T-helper 1 cell treated with Interleukin-12 subunit alpha and Interleukin-12 subunit beta and Interleukin-4 antibody, amounts not matched to agents 30 ng/mL and 1 ng/mL, for 36 hours (primary cell): ENCODE results near the gene ANKRD60. TPM values are rescaled to one million over a fixed set of nuclear protein-coding genes. Genes with fewer than 3 reads are reported as not detected.

ENCODE experiments used
- intact Hi-C: fragments of 100-400 bp; cut with micrococcal nuclease; formaldehyde crosslinking; loops from one replicate; pipeline ENCODE4 v1.15.1; 2024
- total RNA-seq: library from RNA; stranded (reverse); gene quantifications from 2 replicates; pipeline ENCODE4 v1.2.3, GENCODE V29; 2022

The ANKRD60 gene
- total RNA-seq, 1 donor from 2014 or later, result not detected

- intact Hi-C loops, result no loop called here
These were observed 16.9 kb upstream of the ANKRD60 start for GRCh38 chr20:58245181-58245891.

- intact Hi-C loops, result no loop called here
These were observed 16.1 kb upstream of the ANKRD60 start for GRCh38 chr20:58244517-58245030.

DNA sequence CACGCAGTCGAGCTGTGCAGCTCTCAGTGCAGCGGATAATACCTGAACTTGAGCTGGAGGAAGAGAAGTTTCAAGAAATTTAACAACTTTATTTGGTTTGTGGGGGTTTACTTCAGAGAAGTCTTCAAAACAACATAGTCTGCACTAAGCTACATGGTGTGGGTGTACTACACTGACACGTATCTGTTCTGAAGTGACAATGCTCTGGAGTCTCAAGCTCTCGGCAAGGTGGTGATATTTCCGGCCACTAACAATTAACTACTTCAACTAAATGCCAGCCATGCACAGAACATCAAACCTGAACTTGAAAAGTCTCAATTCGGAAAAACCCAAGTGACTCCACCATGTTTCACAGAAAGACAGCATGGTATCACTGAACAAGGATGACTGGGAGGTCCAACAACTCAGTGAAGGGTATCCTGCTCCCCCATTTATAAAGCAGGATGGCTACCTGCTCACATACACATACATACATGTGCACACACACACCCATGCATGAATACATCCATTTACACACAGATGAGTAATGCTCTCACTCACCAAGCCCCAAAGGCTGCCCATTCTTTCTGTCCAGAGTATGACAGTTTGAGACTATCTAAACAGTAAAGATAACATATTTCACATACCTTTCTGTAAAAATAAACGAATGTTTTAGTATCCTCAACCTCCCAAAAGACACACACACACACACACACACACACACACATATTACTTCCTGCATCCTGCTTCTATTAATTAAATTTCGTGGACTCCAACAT, 15.4 kb upstream of the ANKRD60 start:
- intact Hi-C loops, result no loop called here

- intact Hi-C loops, result no loop called here
These were observed 14.4 kb upstream of the ANKRD60 start for GRCh38 chr20:58242824-58243223.

GRCh38 chr20:58241766-58242465, 13.5 kb upstream of the ANKRD60 start:
- intact Hi-C loops, result no loop called here

GRCh38 chr20:58240471-58240870, 12.0 kb upstream of the ANKRD60 start:
- intact Hi-C loops, result no loop called here

- intact Hi-C loops, result loop anchor here (5.0 to 10.0 kb wide), 4 partner anchors 453 to 844 kb away; partner anchors contain the start of genes ATP5F1E, GNAS, GNAS-AS1 and NPEPL1
These were observed 10.8 kb upstream of the ANKRD60 start for GRCh38 chr20:58239216-58239615.

DNA sequence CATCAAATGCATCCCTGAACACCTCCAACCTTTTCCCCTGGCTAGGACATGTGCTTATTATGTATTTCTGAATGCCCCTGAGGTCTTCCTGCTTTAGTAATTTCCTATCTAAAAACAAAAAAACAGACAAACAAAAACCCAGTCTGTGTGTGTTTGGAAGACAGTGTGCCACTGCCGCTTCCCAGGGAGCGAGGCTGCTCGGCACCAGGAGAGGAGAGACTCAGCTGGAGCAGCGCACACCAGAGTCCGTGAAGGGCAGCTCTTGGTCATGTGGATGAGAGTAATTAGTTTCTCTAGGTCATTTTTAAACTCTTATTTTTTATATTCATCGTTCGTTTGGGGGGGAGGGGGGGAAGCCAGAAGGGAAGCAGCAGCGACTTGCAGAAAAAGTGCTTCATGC, 10.0 kb upstream of the ANKRD60 start:
- intact Hi-C loops, result loop anchor here (5.0 to 10.0 kb wide), 4 partner anchors 454 to 844 kb away; partner anchors contain the start of genes ATP5F1E, GNAS, GNAS-AS1 and NPEPL1

DNA sequence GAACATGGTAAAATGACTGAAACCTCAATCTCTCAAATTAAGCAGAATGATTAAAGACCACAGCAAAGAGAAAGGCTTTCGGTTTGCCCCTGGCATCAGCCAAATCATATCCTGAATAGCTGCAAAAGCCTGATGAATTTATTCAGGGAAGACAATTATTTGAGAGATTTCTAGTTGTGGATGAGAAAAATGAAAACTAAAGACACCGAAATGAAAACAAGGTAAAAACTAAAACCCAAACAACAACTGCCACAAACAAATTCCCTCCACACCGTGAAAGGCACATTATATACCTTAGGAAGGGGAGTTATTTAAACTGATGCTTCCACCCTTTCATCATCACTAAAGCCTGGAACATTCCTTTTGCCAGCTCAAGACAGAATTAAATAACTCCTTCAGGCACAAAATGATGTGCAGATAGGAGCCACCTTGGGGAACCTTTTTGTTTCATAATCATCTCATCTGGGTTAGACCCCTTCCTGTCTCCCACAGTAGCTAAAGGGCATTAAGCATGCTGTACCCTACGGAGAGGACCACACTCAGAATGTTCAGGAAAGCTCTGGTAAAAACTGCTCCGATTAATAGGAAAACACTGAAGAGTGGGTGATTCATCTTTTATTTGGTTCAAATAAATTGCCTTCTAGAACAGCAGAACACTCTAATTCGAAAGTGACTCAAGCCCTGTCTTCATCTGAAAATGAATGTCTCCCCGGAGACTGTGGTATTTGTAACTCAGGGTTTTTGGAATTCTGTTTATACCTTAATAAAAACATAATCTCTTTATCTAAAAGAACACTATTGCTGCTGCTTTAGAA, 9.1 kb upstream of the ANKRD60 start:
- intact Hi-C loops, result loop anchor here (1.0 to 10.0 kb wide), 11 partner anchors 69 to 843 kb away; partner anchors contain the start of genes ATP5F1E, GNAS, GNAS-AS1 and NPEPL1

DNA sequence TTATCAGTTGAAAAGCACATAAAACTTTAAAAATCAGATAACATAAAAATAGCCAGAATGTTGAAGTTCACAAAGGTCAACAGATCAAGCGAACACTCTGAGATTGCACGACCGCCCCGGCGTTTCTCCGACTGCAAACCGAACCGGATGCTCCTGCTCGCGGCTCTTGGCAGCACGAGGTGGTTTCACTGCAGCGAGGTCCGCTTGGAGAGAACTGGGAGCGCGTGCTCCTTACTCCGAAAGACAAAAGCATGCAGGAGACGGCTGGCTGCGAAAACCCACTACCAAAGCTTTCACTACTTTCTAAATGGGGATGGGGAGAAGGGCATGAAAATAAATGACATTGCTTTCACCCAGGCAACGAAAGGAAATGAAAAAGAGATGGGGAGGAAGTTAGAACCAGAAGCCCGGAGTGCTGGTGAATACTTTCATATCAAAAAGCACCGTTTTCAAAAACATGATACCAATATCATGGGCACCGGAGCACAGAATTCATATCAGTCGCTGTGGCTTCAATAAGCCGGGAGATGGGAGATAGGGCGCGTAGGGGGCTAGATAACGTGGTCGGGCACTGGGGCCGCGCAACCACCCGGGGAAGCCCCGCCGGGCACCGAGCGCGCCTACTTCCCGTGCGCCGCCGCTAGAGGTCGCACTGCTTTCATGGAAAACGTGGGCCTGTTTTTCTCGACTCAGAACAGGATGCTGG, 8.3 kb upstream of the ANKRD60 start:
- intact Hi-C loops, result loop anchor here (1.0 to 10.0 kb wide), 11 partner anchors 70 to 842 kb away; partner anchors contain the start of genes ATP5F1E, GNAS, GNAS-AS1 and NPEPL1

DNA sequence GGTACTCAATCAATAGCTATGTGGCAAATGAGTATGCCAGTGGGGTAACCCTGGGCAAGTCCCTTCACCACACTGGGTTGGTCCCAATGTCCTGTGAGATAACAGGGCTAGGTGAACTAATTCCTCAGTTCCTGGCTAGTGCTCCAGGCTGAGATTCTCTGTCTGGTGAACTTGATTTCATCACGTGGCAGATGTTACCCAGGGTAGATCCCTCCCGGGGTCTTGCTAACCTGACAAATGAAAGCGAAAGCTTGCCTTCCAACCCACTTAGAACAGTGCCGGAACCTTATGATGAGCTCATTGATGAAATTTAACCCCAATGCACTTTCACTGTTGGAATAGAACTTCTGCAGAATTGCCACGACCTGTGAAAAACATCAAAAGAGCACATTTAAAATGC, 6.6 kb upstream of the ANKRD60 start:
- intact Hi-C loops, result loop anchor here (5.0 to 10.0 kb wide), 4 partner anchors 457 to 840 kb away; partner anchors contain the start of genes ATP5F1E, GNAS, GNAS-AS1 and NPEPL1

GRCh38 chr20:58233881-58234528, 5.6 kb upstream of the ANKRD60 start:
- intact Hi-C loops, result loop anchor here (10.0 kb wide), 1 partner anchor 839 kb away; the partner anchor contains the start of gene RBM38

DNA sequence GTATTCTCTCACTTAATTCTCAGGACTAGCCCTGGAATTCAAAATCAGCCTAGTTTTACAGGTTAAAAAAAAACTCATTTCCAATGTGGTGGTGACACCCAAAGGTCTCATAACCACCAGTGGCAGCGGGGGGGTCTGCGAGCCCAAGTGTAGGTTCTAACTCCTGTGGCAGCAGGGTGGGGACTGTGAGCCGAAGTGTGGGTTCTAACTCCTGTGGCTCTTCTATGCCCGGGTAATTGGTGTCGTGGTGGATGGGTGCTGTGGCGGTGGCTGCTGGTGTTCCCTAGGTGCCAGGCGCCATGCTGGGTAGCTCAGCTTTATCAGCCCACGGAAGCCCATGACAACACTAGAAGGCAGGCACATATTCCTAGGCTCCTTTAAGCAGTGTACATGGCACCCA, 4.9 kb upstream of the ANKRD60 start:
- intact Hi-C loops, result loop anchor here (10.0 kb wide), 1 partner anchor 839 kb away; the partner anchor contains the start of gene RBM38

- intact Hi-C loops, result loop anchor here (10.0 kb wide), 1 partner anchor 837 kb away; the partner anchor contains the start of gene RBM38
These were observed 3.2 kb upstream of the ANKRD60 start for GRCh38 chr20:58231683-58232082.

GRCh38 chr20:58229198-58229798, 845 bp upstream of the ANKRD60 start:
- intact Hi-C loops, result no loop called here

GRCh38 chr20:58228103-58228483, 360 bp downstream of the ANKRD60 start:
- intact Hi-C loops, result no loop called here

DNA sequence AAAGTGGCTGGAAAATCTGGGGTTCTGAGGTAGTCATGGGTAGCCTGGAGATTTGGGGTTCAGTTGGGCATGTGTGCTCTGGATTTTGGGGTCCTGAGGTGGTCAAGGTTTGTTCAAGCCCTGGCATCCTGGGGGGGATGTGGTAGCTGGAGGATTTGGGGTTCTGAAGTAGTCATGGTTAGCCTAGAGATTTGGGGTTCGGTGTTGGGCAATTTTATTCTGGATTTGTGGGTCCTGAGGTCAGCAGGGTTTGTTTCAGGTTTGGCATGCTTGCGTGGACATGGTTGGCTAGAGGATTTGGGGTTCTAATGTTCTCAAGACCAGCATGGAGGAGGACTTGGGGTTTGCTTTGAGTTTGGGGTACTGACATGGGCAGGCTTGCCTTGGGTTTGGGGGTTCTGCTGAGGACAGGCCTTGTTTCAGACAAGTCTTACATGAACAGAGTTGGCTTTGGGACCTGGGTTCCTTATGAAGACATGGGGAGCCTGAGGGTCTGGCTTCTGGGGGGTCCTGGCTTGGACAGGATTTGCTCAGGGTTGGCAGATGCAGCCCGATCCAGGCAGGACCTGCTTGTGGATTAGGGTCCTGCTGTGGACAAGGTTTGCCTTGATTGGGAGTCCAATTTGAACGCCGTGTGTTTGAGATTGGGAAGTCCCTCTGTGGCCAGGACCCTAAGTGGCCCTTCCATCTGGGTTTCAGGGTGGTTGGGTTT, 906 bp downstream of the ANKRD60 start:
- intact Hi-C loops, result no loop called here
